Measurements from ENCODE around the gene AMER3. TPM values are rescaled to one million over a fixed set of nuclear protein-coding genes. Genes with fewer than 3 reads are reported as not detected.

AMER3 gene
- total RNA-seq, 1 experiment from 2014 or later = not detected

- ChIA-PET POLR2A (ENCODE audit: low non-redundant PET) (no interaction called here), CTCF (interaction anchor here (0.7 kb wide), 1 partner anchor 103 kb away, joined by 6 read pairs; no protein-coding TSS in a partner anchor)
- Histone ChIP-seq H3K9me3 (ENCODE audit: low read depth, low read length, poor library complexity, severe bottlenecking) (no peaks in the 10 kb centered on the region), H3K36me3 (ENCODE audit: insufficient read depth, low read length, poor library complexity, severe bottlenecking) (no peaks in the 10 kb centered on the region), H3K4me1 (ENCODE audit: insufficient read depth, low read length, poor library complexity, severe bottlenecking) (peaks cover 8% of the 10 kb centered on the region), H3K27me3 (replicated peaks; ENCODE audit: insufficient read depth, low read depth, low read length, poor library complexity) (peaks cover 36% of the 10 kb centered on the region), H3K4me3 (ENCODE audit: low read depth, low read length, poor library complexity, severe bottlenecking) (peak overlapping the region; percentile 52), H3K27ac (ENCODE audit: low read depth, low read length, poor library complexity, severe bottlenecking) (no peak overlapping the region)
- intact Hi-C loops (cut with micrococcal nuclease; ENCODE audit: unreplicated experiment) = no loop called here
- no peak for TF ChIP-seq CTCF (conservative IDR thresholded peaks at IDR 0.05; ENCODE audit: low read depth, low read length)
- TF ChIP-seq EZH2 (IDR thresholded peaks at IDR 0.05; ENCODE audit: borderline replicate concordance, low read depth, low read length, poor library complexity, severe bottlenecking) = no peak
- peak; percentile 85 for DNase-seq (ENCODE audit: low spot score)
- no TSS peak for BruUV-seq (replicated peaks)
Measured at GRCh38 chr2:130727286-130727924, 27.9 kb upstream of the AMER3 start.

GRCh38 chr2:130728007-130728454 lies 27.3 kb upstream of the AMER3 start:
- H3K27me3 ChIP-seq (replicated peaks; ENCODE audit: insufficient read depth, low read depth, low read length, poor library complexity) = peaks cover 40% of the 10 kb centered on the region
- peaks cover 8% of the 10 kb centered on the region for H3K4me1 ChIP-seq (ENCODE audit: insufficient read depth, low read length, poor library complexity, severe bottlenecking)
- POLR2A ChIA-PET (ENCODE audit: low non-redundant PET) = no interaction called here
- no peak for DNase-seq (ENCODE audit: low spot score)
- no peak for TF ChIP-seq EZH2 (IDR thresholded peaks at IDR 0.05; ENCODE audit: borderline replicate concordance, low read depth, low read length, poor library complexity, severe bottlenecking)
- TF ChIP-seq CTCF (conservative IDR thresholded peaks at IDR 0.05; ENCODE audit: low read depth, low read length) = no peak
- H3K36me3 ChIP-seq (ENCODE audit: insufficient read depth, low read length, poor library complexity, severe bottlenecking) = no peaks in the 10 kb centered on the region
- no TSS peak for BruUV-seq (replicated peaks)
- H3K4me3 ChIP-seq (ENCODE audit: low read depth, low read length, poor library complexity, severe bottlenecking) = peak overlapping the region; percentile 52
- CTCF ChIA-PET = no interaction called here
- intact Hi-C loops (cut with micrococcal nuclease; ENCODE audit: unreplicated experiment) = no loop called here
- no peaks in the 10 kb centered on the region for H3K9me3 ChIP-seq (ENCODE audit: low read depth, low read length, poor library complexity, severe bottlenecking)
- no peak overlapping the region for H3K27ac ChIP-seq (ENCODE audit: low read depth, low read length, poor library complexity, severe bottlenecking)

- peaks cover 45% of the 10 kb centered on the region for H3K27me3 ChIP-seq (replicated peaks; ENCODE audit: insufficient read depth, low read depth, low read length, poor library complexity)
- peaks cover 8% of the 10 kb centered on the region for H3K4me1 ChIP-seq (ENCODE audit: insufficient read depth, low read length, poor library complexity, severe bottlenecking)
- H3K27ac ChIP-seq (ENCODE audit: low read depth, low read length, poor library complexity, severe bottlenecking) = no peak within 1 kb of the TSS
- ChIA-PET CTCF (no interaction called here), POLR2A (ENCODE audit: low non-redundant PET) (no interaction called here)
- H3K9me3 ChIP-seq (ENCODE audit: low read depth, low read length, poor library complexity, severe bottlenecking) = no peaks in the 10 kb centered on the region
- H3K4me3 ChIP-seq (ENCODE audit: low read depth, low read length, poor library complexity, severe bottlenecking) = peak within 1 kb of the TSS; percentile 52
- no peak for DNase-seq (ENCODE audit: low spot score)
- no TSS peak for BruUV-seq (replicated peaks)
- H3K36me3 ChIP-seq (ENCODE audit: insufficient read depth, low read length, poor library complexity, severe bottlenecking) = no peaks in the 10 kb centered on the region
- intact Hi-C loops (cut with micrococcal nuclease; ENCODE audit: unreplicated experiment) = no loop called here
- TF ChIP-seq EZH2 (IDR thresholded peaks at IDR 0.05; ENCODE audit: borderline replicate concordance, low read depth, low read length, poor library complexity, severe bottlenecking) (no peak), CTCF (conservative IDR thresholded peaks at IDR 0.05; ENCODE audit: low read depth, low read length) (no peak)
Measured at GRCh38 chr2:130728549-130729316, 26.6 kb upstream of the AMER3 start, which contains the start of gene GPR148. TSS of gene GPR148 (plus strand) at chr2:130729070. CDS start at chr2:130729152, 82 bp downstream.
